IPS DF 4.7 (cell line): ENCODE measurements around the gene CTSE.
"Not testable (repeated sequence)": the region's sequence is repeated elsewhere in the genome, so short reads cannot be mapped to it uniquely, and the experiment has no call there.

Source experiments
- DNase-seq: peaks from one replicate; pipeline ENCODE4 v3.0.0-alpha.2; 2013; ENCODE audit warnings: low spot score; ENCODE audit errors: extremely low read depth

CTSE gene

GRCh38 chr1:206015071-206015470 lies 8.6 kb downstream of the CTSE start:
- no peak for DNase-seq

DNA sequence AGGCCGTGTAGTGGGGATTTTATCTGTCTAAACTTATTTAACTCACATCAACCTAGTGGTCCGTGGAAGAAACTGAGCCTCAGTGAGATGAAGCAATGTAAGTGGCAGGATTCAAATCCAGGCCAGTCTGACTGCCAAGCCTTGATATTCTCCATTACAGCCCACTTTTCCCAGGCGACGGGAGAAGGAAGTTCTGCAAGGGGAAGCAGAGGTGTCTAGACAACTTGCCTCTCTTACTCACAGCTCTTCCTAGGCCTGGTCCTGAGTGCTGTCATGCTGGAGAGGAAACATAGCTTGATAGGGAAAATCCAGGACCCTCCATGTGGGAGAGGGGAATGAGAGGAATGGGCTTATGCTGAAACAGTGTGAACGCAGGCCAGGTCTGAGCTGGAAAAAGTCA lies 9.1 kb downstream of the CTSE start:
- DNase-seq = no peak

GRCh38 chr1:206013026-206013795 lies 10.5 kb downstream of the CTSE start:
- DNase-seq = no peak

DNA sequence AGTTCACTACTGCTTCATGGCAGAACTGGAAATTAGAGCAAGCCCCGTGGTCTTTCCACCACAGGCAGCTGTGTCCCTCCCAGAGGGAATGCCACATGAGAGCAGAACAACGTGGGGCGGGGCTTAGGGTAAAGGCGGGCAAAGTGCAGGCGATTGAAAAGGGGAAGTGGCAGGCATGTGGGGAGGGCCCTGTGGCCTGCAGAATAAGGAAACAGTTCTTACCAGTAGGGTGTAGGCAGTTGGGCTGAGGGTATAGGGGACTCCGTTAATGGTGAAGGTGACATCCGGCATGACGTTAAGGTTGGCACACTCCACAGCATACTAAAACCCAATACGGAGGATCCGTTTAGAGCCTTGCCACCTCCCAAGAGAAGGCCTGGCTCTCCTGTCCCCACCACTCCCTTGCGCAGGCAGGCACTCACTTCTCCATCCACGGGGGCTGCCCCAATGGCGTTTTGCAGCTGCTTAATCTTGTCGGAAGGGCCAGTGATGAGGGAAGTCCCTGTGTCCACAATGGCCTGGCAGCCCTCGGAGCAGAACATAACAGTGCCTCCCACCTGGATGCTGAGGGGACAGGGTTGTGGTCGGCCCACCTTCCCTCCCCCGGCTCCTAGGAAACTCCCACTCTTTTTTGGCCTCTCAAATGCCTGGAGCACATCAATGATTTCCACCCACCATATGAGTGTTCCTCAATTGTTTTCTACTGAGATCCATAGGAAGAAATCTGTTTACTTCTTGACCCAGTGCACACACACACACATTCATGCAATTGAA lies 11.4 kb downstream of the CTSE start:
- no peak for DNase-seq

- no peak for DNase-seq
These were observed 12.6 kb downstream of the CTSE start for GRCh38 chr1:206011057-206011456.

- no peak for DNase-seq
These were observed 13.6 kb downstream of the CTSE start for GRCh38 chr1:206010060-206010459.

GRCh38 chr1:206006946-206007345 lies 16.7 kb downstream of the CTSE start:
- DNase-seq = no peak

DNA sequence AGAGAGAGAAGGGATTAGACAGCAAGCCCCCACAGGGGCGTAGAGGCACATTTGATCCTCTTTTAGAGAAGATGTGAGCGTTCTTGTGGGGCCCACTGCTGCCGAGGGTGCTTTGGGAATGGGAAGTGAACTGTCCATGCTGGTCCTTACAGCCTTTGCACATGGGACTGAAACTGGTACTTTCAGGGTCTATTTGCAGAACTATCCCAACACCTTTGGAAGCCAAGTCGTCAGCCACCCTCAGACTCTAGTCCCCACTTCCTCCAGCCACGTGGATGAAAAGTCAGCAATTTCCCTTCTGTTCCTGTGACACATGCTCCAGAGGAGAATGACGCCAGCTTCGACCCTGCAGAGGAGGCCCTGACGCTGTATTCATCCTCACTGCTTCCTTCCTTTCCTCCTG lies 17.9 kb downstream of the CTSE start:
- DNase-seq = no peak

DNA sequence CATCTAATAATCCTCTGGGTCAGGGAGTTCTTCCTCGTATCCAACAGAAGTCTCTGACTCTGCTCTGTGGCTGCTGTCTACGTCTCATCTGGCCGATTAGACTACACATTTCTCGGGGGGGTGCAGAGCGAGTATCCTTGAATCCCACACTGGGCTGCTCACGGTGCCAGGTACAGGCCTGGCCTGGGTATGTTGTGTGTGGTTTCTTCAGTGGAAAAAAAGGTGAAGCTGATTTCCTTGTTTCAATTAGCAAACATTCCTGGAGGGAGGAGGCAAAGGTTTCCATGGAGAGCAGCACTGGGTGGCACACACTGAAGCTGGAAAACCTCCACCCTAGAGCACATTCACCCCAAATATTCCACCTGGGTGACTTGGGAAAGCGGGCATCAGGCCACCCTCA lies 18.5 kb downstream of the CTSE start:
- no peak for DNase-seq

- no peak for DNase-seq
These were observed 18.9 kb downstream of the CTSE start for GRCh38 chr1:206004826-206005225.

DNA sequence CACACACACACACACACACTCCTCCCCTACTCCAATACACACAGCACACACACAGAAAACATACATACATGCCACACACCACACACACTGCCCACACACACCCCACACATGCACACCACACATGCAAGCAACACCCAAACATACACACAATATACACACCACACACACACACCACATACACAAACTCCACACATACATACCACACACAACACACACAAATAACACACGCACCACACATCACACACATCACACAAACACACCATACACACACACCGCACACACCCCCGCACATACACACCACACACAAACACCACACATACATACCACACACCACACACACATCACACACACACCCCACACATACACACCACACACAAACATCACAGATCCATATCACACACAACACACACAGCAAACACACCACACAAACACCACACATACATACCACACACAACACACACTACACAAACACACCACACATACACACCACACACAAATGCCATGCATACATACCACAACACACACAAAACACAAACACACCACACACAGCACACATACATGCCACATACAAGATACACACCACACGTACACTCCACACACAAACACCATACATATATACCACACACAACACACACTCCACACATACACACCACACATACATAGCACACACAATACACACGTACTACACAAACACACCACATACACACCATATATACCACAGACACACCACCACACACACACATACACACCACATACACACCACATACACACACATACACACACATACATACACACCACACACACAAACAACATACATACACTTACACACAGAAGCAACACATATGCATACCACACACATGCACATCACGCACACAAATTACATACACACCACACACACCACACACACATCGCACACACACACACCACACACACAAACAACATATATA lies 19.6 kb downstream of the CTSE start:
- DNase-seq = no peak

GRCh38 chr1:206002871-206003801 lies 20.6 kb downstream of the CTSE start, which contains the start of gene RAB7B:
Gene RAB7B (minus strand): TSS chr1:206003395. CDS start chr1:205994135, 9,260 bp downstream.
- DNase-seq = no peak

DNA sequence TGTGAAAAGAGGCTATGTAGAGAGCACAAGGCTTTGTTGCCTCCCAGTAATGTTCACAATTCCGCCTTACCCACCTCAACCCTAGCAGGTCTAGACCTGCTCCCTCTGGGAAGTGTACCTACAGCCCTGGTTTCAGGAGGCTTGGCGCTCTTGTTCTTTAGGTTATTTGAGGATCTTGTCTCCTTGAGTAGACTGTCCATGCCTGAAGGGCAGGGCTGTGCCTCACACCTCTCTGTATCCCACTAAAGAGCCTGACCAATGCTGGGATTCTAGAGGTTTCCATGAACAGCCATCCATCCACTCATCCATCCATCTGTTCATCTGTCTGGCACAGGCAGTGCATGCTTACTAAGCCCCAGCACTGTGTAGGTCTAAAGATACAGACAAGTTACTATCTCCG lies 21.5 kb downstream of the CTSE start:
- DNase-seq = no peak

- no peak for DNase-seq
These were observed 22.2 kb downstream of the CTSE start for GRCh38 chr1:206001476-206001888.

DNA sequence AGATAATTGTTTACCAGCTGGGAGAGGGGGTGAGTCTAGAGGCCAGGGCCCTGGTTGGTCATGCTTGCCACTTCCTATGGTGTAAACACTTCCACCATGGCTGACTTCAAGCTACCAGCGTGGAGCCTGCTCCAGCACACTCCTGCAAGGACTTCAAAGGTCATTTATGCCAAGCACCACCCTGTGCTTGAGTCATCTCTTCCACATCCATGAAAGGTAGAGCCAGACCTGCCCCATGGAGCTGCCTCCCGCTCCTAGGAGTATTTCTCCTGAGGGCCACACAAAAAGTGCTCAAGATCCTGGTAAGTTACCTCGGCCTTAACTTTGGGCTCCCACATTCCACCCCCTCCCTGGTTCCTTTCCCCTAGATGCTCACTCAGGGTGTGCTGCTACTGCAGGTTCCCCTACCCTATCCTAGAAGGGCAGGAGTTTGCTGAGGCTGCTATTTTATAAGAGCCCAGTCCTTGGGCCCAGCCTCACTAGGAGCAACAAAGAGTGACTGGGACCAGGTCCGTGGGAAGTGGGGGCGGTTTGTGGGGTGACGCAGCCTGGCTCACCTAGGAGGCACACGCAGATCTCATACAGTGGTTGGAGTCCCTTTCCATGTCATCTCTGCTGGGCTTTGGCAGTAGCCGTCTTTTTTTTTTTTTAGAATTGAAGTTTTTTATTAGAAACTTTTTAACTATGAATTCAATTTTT lies 22.9 kb downstream of the CTSE start:
- DNase-seq = no peak

DNA sequence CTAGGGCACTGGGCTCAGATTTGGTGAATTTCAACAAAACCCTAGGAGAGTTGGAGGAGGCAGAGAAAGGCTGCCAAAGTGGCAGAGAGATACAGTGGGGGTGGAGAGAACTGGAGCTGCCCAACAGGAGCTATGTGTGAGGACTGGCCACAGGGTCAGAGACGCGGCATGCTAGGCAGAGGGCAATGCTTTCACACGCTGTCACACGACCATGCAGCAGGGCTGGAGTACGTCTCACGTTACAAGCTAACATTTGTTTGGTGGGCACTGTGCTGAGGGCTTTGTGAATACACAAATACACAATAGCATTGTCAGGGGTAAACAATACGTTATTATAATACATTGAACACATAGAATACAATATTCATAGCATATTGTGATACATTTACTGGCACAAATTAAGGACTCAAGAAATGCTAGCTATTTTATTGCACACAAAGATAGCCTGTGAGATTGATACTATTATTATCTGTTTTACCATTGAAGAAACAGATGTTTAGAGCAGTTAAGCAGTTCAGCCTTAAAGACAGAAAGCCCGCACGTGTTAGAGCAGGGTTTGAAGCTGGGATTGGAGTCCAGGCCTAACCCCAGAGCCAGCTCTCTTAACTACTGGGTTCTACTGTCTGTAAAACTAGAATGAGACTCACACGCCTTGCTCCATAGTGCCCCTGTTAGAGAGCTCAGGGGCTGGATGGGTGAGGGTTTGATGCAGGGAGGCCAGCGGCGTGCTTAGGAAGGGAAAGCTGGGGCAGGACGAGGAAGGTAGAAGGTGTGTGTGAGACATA lies 25.0 kb downstream of the CTSE start:
- DNase-seq = no peak

- DNase-seq = not testable (repeated sequence)
These were observed 27.1 kb downstream of the CTSE start for GRCh38 chr1:205996641-205997040.

DNA sequence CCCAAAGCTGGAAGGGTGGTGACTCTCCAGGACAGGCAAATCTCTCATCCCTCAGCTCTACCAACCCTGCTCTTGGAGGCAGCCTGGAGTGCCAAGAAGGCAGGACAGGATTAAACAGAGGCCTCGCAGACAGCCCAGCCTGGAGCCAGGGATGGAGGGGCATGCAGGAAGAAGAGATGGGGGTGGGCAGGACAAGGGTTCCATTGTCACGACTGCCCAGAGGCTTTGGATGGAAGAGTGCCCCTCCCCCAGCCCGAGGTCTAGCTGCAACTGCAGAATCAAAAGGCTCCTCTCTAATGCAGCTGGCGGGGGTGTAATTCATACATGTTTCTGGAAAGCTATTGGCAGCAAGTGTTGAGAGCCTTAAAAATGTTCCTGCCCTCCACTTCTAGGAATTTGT lies 29.3 kb downstream of the CTSE start:
- no peak for DNase-seq

DNA sequence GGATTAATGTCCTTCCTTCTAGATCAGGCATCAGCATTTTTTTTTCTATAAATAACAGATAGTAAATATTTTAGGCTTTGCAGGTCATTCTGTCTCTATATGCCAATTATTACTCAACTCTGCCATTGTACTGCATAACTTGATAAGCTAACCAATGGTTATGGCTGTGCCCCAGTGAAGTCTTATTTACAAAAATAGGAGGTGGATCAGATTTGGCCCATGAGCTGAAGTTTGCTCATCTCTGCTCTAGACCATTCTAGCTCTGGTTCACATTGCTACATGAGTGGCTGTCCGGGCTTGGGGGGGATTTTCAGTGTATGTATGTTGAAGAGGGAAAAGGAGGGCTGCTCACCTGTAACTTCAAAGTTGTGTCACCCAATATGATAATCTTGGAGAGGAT lies 30.6 kb downstream of the CTSE start:
- no peak for DNase-seq
